Endothelial cell of umbilical vein (primary cell): ENCODE measurements around the gene SHC4. TPM values are rescaled to one million over a fixed set of nuclear protein-coding genes. Genes with fewer than 3 reads are reported as not detected.

Source experiments
- BruUV-seq: library from RNA; stranded (reverse); fragments of 400-500 nt; replicated peaks from 2 replicates; lab custom pipeline; 2021; lab: Mats Ljungman, UMichigan
- CTCF ChIA-PET: fragments of 300-600, 350-600 bp; sonication (Branson Sonifier 250); formaldehyde crosslinking; loops from one replicate; lab custom pipeline; 2021; ENCODE audit warnings: antibody characterized with exemption, inconsistent platforms; lab: Charles Lee
- POLR2A ChIA-PET: fragments of 300-600, 350-600 bp; sonication (Branson Sonifier 250); formaldehyde crosslinking; loops from one replicate; lab custom pipeline; 2021; ENCODE audit warnings: antibody characterized with exemption, inconsistent platforms; lab: Charles Lee
- DNase-seq: peaks from one replicate; pipeline ENCODE4 v3.0.0-alpha.2; 2011; ENCODE audit warnings: low read depth, low spot score
- FAIRE-seq: peaks from 2 replicates; lab custom pipeline; 2011; peaks lifted over from hg19 to GRCh38; lab: Jason Lieb, UNC
- H2AFZ ChIP-seq: 2 replicates; pipeline ENCODE4 v1.6.0; 2012; ENCODE audit warnings: low read depth, low read length, control low read depth, inconsistent platforms
- H3K27ac ChIP-seq: 2 replicates; pipeline ENCODE4 v1.5.1; 2011; ENCODE audit warnings: low read depth, mild to moderate bottlenecking, control low read depth, low read length, moderate library complexity; ENCODE audit not compliant: insufficient read depth
- H3K27me3 ChIP-seq, 2 experiments: 2 replicates each; pipeline versions ENCODE4 v1.6.0 to v1.6.1; 2011; ENCODE audit warnings: low read length in 2 of 2, mixed read lengths in 1 of 2; ENCODE audit not compliant: control insufficient read depth in 2 of 2, insufficient read depth in 2 of 2
- H3K36me3 ChIP-seq, 2 experiments: 2 replicates in 1 of 2; 3 replicates in 1 of 2; pipeline ENCODE4 v1.5.1; 2011; ENCODE audit warnings: low read length in 2 of 2, mild to moderate bottlenecking in 1 of 2, moderate library complexity in 1 of 2; ENCODE audit not compliant: control insufficient read depth in 2 of 2, insufficient read depth in 2 of 2; ENCODE audit errors: extremely low read depth in 1 of 2
- H3K4me1 ChIP-seq: 3 replicates; pipeline ENCODE4 v1.5.1; 2011; ENCODE audit warnings: mild to moderate bottlenecking, low read length; ENCODE audit not compliant: control insufficient read depth, insufficient read depth; ENCODE audit errors: extremely low read depth
- H3K4me2 ChIP-seq: 2 replicates; pipeline ENCODE4 v1.6.1; 2011; ENCODE audit warnings: low read length, control low read depth, mixed read lengths; ENCODE audit not compliant: insufficient read depth
- H3K4me3 ChIP-seq, 3 experiments: fragments of 200-600 bp in 1 of 3; sonication (generic), shearing (Covaris generic) in 1 of 3; replicated peaks in 1 of 3; 2 replicates each; pipeline ENCODE4 v1.5.1; 2011 to 2016; ENCODE audit warnings: control low read depth in 3 of 3, low read length in 3 of 3, mild to moderate bottlenecking in 2 of 3, inconsistent platforms in 1 of 3, low read depth in 1 of 3, moderate library complexity in 1 of 3; ENCODE audit not compliant: insufficient read depth in 1 of 3
- H3K79me2 ChIP-seq: 2 replicates; pipeline ENCODE4 v1.6.0; 2012; ENCODE audit warnings: low read length, inconsistent platforms; ENCODE audit not compliant: control insufficient read depth, insufficient read depth
- H3K9ac ChIP-seq: replicated peaks from 2 replicates; pipeline ENCODE3; 2011; ENCODE audit warnings: low read length, control low read depth; ENCODE audit not compliant: insufficient read depth; ENCODE audit errors: extremely low read depth
- H3K9me1 ChIP-seq: replicated peaks from 3 replicates; pipeline ENCODE4 v1.6.0; 2011; ENCODE audit warnings: mild to moderate bottlenecking, low read length; ENCODE audit not compliant: control insufficient read depth, insufficient read depth; ENCODE audit errors: extremely low read depth
- H3K9me3 ChIP-seq: replicated peaks from 2 replicates; pipeline ENCODE4 v1.5.1; 2012; ENCODE audit warnings: low read length, inconsistent platforms; ENCODE audit not compliant: control insufficient read depth, insufficient read depth
- H4K20me1 ChIP-seq: replicated peaks from 2 replicates; pipeline ENCODE3; 2011; ENCODE audit warnings: mild to moderate bottlenecking, low read length; ENCODE audit not compliant: control insufficient read depth, insufficient read depth; ENCODE audit errors: extremely low read depth
- CTCF ChIP-seq, 2 donors: IDR thresholded peaks; 1 replicate in 1 of 2; 2 replicates in 1 of 2; pipeline ENCODE4 v1.5.1; 2011; ENCODE audit warnings: low read length in 2 of 2, mild to moderate bottlenecking in 2 of 2, moderate library complexity in 2 of 2, control low read depth in 1 of 2, inconsistent platforms in 1 of 2, low read depth in 1 of 2; ENCODE audit not compliant: insufficient read depth in 1 of 2; ENCODE audit errors: extremely low read depth in 1 of 2
- EZH2 ChIP-seq: IDR thresholded peaks from 2 replicates; pipeline ENCODE4 v1.6.1; 2012; ENCODE audit warnings: borderline replicate concordance, low read depth, mild to moderate bottlenecking, moderate library complexity, low read length, inconsistent platforms; ENCODE audit not compliant: severe bottlenecking
- FOS ChIP-seq: IDR thresholded peaks from 2 replicates; pipeline ENCODE4 v1.6.1; 2011; ENCODE audit warnings: mild to moderate bottlenecking, low read length, moderate library complexity, borderline replicate concordance; ENCODE audit not compliant: insufficient read depth
- GATA2 ChIP-seq: IDR thresholded peaks from 2 replicates; pipeline ENCODE4 v1.7.0; 2011; ENCODE audit warnings: low read depth, mild to moderate bottlenecking, moderate library complexity, mixed read lengths, low read length; ENCODE audit not compliant: insufficient read length, insufficient read depth
- JUN ChIP-seq: IDR thresholded peaks from 2 replicates; pipeline ENCODE4 v1.6.1; 2011; ENCODE audit warnings: borderline replicate concordance, low read depth; ENCODE audit not compliant: insufficient read length, insufficient read depth
- MAX ChIP-seq: IDR thresholded peaks from 2 replicates; pipeline ENCODE4 v1.6.1; 2011; ENCODE audit not compliant: insufficient read depth, insufficient read length
- MYC ChIP-seq: IDR thresholded peaks from one replicate; pipeline ENCODE4 v1.6.1; 2011; ENCODE audit warnings: mild to moderate bottlenecking, low read depth, low read length
- POLR2A ChIP-seq: IDR thresholded peaks from 2 replicates; pipeline ENCODE4 v1.6.1; 2012; ENCODE audit warnings: low read depth, mild to moderate bottlenecking, control low read depth, low read length
- POLR2AphosphoS5 ChIP-seq: IDR thresholded peaks from 2 replicates; pipeline ENCODE4 v1.6.1; 2012; ENCODE audit warnings: low read depth, mild to moderate bottlenecking, control low read depth, low read length, moderate library complexity; ENCODE audit not compliant: insufficient read depth
- dilution Hi-C: fragments of 300-500 bp; cut with MboI; formaldehyde crosslinking; loops from one replicate; pipeline ENCODE4 v1.15.0; 2019; ENCODE audit warnings: low sequenced_read_pairs; ENCODE audit not compliant: extremely low pct_ligation_motif_present
- intact Hi-C: fragments of 100-400 bp; cut with micrococcal nuclease; formaldehyde crosslinking; loops from one replicate; pipeline ENCODE4 v1.10.0; 2022
- polyA plus RNA-seq, 4 experiments: library from polyadenylated mRNA; depleted of rRNA in 3 of 4; stranded (reverse) in 3 of 4; unstranded in 1 of 4; fragments of >200 nt; gene quantifications; 2 replicates each; pipeline versions ENCODE4 v1.2.1 to v1.2.3, GENCODE V29; 2011 to 2012; ENCODE audit warnings: missing spikeins in 1 of 4
- total RNA-seq: library from RNA; stranded (reverse); gene quantifications from 2 replicates; pipeline ENCODE4 v1.2.3, GENCODE V29; 2021

SHC4 gene
- total and polyA plus RNA-seq, 2 donors (not counting 3 experiments of a cell fraction or from before 2014, with no cell fraction given) = 0.20 TPM; not detected in 1

GRCh38 chr15:48989170-48989569 is 25.5 kb upstream of the SHC4 start:
- Histone ChIP-seq H2AFZ (no peak overlapping the region), H3K4me1 (no peaks in the 10 kb centered on the region), H4K20me1 (no peaks in the 10 kb centered on the region), H3K4me2 (no peak overlapping the region), H3K27ac (no peak overlapping the region), H3K9me1 (no peaks in the 10 kb centered on the region), H3K4me3 (no peak overlapping the region), H3K9me3 (no peaks in the 10 kb centered on the region), H3K36me3 (peaks cover 4 to 7% of the 10 kb centered on the region in 2 experiments), H3K27me3 (no peaks in the 10 kb centered on the region), H3K79me2 (no peaks in the 10 kb centered on the region), H3K9ac (no peak overlapping the region)
- ChIA-PET CTCF (interaction anchor here (1.0 to 1.2 kb wide), 2 partner anchors 14 to 127 kb away, joined by 3 read pairs; no protein-coding TSS in a partner anchor), POLR2A (no interaction called here)
- DNase-seq (no peak), FAIRE-seq (no peak)
- dilution Hi-C loops = no loop called here
- TF ChIP-seq MYC = no peak
- no peak for TF ChIP-seq FOS
- no peak for TF ChIP-seq MAX
- TF ChIP-seq POLR2A = no peak
- TF ChIP-seq EZH2 = no peak
- no peak for TF ChIP-seq CTCF (IDR thresholded peaks at IDR 0.05; ENCODE audit: extremely low read depth in 1 of 2, insufficient read depth in 1 of 2, low read depth in 1 of 2, low read length in 2 of 2)
- no peak for TF ChIP-seq GATA2
- no peak for TF ChIP-seq POLR2AphosphoS5
- no peak for TF ChIP-seq JUN
- no TSS peak for BruUV-seq
- intact Hi-C loops = no loop called here
